NCI-H2107 treated with DMSO at 0.1 percent for 48 hours (cell line): ENCODE data around the gene TDRD3.
A peak's percentile ranks its signal among the peaks of the same experiment; 100 is the strongest.

ENCODE experiments used
- DNase-seq: peaks from one replicate; lab custom pipeline; 2025; ENCODE audit not compliant: unreplicated experiment; lab: John Stamatoyannopoulos, UW

The TDRD3 gene

DNA sequence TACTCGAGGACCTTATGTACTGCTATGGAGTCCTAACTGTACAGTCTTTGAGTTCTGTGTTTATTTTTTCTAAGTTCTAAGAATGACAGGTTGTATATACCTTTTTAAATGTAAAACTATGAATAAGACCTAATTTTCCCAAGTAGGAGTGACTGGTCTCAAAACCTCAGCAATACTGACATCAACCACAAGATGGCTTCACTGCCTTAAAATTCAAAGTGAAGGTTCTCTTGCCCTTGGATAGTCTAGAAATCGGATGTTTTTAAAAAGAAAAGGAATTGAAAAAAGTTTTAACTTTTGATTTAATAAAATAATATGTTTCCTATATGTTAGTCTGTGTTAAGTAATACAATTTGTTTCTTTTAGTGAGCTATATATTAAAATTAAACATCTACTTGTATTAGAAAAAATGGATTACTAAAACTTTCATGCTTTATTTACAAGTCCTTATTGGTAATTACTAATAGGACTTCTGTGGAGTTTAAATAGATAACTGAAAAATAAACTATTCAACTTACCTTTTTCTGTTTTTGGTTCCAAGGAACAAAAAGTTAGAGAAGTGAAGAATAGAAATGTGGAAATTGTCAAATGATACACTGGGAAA lies 52.0 kb downstream of the TDRD3 start:
- peak; percentile 33 for DNase-seq

- DNase-seq = no peak
Measured at GRCh38 chr13:60453490-60453889, 56.5 kb downstream of the TDRD3 start.

DNA sequence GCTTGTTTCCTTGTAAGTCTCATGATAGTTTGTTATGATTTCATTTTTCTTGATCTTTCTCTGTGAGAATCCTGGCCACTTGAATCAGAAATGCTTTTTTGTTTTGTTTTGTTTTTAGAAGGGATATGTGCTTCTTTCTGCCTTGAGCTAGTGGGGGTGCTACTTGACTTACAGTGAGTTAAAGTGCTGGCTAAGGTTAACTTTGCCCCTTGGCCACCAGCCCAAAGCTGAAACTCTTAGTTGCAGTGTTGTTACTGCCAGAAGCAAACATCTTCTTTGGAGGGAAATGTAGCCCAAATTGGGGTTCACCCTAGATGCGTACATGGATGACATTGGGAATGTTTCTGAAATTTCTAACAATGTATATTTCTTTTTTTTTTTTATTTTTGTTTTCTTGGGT lies 57.4 kb downstream of the TDRD3 start:
- DNase-seq = no peak

DNA sequence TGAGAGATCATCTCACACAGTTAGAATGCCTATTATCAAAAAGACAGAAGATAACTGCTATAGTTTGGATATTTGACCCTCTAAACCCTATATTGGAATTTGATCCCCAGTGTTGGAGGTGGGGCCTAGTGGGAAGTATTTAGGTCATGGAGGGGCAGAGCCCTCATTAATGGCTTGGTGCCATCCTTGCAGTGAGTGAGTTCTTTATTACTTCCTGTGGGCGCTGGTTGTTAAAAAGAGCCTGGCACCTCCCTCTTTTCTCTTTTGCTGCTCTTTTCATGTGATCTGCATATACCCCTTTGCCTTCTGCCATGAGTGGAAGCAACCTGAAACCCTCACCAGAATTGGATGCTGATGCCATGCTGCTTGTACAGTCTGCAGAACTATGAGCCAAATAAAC lies 66.8 kb downstream of the TDRD3 start:
- no peak for DNase-seq

DNA sequence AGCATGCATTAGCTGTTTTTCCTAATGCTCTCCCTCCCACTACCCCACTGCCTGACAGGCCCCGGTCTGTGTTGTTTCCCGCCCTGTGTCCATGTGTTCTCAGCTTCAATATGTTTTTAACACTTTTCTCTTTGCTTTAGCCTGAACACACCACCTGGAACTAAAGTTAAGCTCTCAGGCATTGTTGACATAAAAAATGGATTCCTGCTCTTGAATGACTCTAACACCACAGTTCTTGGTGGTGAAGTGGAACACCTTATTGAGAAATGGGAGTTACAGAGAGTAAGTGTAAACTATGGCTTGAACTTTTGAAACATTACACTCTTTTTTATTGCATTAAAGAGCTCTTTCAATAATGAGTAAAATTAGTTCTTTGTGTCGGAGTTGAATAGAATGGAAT lies 70.1 kb downstream of the TDRD3 start:
- DNase-seq = peak; percentile 79

DNA sequence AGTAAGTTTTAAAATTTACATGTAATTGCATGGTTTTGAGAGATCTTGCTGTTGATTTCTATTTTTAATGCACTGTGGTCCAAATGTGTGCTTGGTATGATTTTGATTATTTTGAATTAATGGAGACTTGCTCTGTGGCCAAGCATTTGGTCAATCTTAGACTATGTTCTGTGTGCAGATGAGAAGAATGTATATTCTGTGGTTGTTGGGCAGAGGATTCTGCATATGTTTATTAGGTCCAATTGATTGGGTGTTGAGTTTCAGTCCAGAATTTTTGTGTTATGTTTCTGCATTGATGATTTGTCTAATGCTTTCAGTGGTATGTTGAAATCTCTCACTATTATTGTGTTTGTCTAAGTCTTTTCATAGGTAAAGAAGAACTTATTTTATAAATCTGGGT lies 82.3 kb downstream of the TDRD3 start:
- no peak for DNase-seq

GRCh38 chr13:60482012-60482411 lies 85.0 kb downstream of the TDRD3 start:
- DNase-seq = no peak

GRCh38 chr13:60484865-60485264 lies 87.8 kb downstream of the TDRD3 start:
- DNase-seq = no peak

GRCh38 chr13:60491531-60491930 lies 94.5 kb downstream of the TDRD3 start:
- no peak for DNase-seq

DNA sequence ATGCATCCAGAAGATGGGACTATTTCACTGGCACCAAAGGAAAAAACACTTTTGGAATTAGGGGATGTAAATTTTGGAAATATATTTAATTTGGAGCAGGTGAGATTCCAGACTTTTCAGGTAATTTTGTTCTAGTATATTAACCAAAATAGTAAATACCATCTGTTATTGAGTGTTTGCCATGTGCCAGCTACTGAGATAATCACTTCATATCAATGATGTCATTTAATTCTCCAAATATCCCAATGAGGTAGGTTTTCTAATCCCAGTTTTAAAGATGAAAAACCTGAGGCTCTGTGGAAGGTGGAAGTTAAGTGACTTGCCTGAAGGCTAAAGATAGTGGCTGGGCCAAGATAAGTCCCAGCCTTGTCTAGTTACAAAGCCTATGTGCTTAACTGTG lies 95.2 kb downstream of the TDRD3 start:
- DNase-seq = no peak

GRCh38 chr13:60494296-60494695 lies 97.3 kb downstream of the TDRD3 start:
- no peak for DNase-seq

DNA sequence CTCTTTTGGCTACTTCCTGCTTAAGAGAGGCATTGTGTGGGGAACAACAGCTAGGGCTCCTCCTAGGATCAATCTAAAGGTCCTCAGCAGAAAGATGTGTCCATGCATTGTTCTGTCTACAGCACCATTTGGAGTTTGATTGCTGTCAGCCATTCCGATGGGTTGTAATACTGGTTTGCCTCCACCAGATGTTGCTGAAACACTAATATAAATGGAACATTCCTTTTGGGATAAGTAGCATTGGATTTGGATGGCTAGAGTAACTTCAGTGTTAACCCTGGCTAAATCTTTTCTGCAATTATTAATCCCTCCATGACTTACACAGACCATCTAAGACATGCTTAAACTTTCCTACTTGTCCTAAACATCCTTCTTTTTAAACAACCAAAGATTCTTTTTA lies 104.2 kb downstream of the TDRD3 start:
- no peak for DNase-seq

- DNase-seq = no peak
Measured at GRCh38 chr13:60509601-60510386, 112.8 kb downstream of the TDRD3 start.

- DNase-seq = no peak
Measured at GRCh38 chr13:60511637-60512036, 114.6 kb downstream of the TDRD3 start.

DNA sequence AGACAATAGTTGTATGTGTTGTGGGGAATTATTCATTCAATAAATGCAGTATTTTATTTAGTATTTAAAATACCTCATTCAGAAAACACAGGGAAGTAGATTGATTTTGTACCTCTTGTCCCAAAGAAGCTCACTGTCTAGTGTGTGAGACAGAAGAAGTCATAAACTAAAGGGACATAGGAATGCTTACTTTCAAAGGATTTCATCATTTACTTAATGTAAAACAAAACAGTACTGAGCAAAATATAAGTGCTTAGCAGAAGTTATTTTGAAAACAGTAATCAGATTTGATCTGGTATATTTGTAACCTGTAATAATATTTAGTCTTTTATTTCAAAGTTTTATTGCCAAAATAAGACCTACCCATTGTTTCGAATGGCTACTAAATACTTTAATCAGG lies 117.9 kb downstream of the TDRD3 start:
- no peak for DNase-seq

DNA sequence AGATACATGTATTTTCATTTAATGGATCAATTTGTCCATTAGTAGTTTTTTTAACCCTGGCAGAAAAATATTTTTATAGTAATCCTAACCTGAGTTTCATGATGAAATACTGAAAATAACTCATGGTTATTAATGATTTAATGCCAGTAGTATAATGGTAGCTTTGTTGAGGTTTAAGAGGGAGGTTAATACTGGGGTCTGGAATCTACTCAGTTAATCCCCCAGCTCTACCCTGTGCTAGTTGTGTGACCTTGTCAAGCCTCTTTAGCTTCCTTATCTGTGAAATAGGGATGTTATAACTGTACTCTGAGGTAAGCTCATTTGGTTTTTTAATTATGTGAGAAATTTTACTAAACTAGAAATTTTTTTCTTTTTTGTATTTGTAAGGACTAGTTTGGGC lies 122.5 kb downstream of the TDRD3 start:
- DNase-seq = no peak

DNA sequence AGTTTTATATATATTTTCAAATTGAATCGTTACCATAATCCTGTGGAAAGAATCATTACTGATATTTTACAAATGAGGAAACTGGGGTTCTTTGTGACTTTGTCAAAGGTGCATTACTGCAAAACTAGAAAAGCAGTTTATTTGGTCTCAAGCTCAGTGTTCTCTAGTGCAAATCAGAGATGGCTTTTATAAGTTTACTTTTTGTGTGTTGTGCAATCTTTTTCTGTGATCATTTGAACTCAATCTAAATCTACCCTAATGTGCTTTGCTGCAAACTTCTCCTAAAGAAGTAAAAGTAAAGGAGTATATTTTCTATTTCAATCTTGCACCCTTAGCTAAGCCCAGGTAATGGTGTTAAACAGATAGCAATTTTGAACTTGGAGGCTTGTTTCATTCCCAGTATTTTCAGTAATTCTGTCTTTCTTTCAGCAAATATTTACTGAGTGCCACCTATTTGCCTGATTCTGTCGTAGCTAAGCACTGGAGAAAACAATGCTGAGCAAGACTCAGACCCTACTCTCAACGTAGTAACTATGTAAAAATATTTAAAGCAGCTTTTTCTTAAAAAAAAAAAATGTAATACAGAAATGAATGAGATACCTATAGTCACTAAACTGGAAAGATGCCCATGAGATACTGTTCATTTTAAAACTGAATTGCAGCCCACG lies 124.0 kb downstream of the TDRD3 start:
- no peak for DNase-seq

DNA sequence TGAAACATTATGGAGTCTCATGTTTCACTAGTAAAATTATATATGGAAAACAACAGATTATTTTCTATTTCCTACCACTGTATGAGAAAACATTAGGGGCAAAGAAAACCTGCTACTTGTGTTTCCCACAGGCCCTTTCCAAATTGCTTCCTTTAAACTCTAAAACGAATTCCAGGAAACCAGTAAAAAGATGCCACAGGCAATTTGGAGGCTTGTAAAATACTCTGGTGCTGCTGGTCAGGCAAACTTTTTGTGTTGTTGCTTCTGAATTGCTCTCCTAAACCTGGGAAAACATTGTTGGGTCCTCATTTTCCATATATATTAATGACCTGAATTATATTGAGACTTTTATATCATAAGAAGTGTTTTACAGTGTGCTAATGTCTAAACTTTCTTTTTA lies 141.5 kb downstream of the TDRD3 start:
- DNase-seq = no peak

GRCh38 chr13:60540276-60540675 lies 143.3 kb downstream of the TDRD3 start:
- DNase-seq = no peak

- DNase-seq = no peak
Measured at GRCh38 chr13:60562096-60562780, 165.2 kb downstream of the TDRD3 start.

GRCh38 chr13:60571571-60571970 lies 174.6 kb downstream of the TDRD3 start:
- no peak for DNase-seq
